CD14-positive monocyte (primary cell): ENCODE measurements around the gene SATL1. TPM values are rescaled to one million over a fixed set of nuclear protein-coding genes. Genes with fewer than 3 reads are reported as not detected.

ENCODE experiments used
- DNase-seq, 3 donors: peaks; one replicate each; pipeline ENCODE4 v3.0.0-alpha.2; 2011 to 2022
- H2AFZ ChIP-seq: 2 replicates; pipeline ENCODE4 v1.6.0; 2012; ENCODE audit warnings: mild to moderate bottlenecking, low read depth, low read length, inconsistent platforms; ENCODE audit not compliant: insufficient read depth, poor library complexity, severe bottlenecking
- H3K27ac ChIP-seq, 2 donors: 1 replicate in 1 of 2; 2 replicates in 1 of 2; pipeline ENCODE4 v1.5.1; 2012 to 2013; ENCODE audit warnings: low read length in 2 of 2, control low read depth in 1 of 2, inconsistent platforms in 1 of 2, low read depth in 1 of 2, mild to moderate bottlenecking in 1 of 2
- H3K27me3 ChIP-seq, 2 donors: one replicate each; pipeline versions ENCODE4 v1.6.0 to v1.6.1; 2011 to 2013; ENCODE audit warnings: low read length in 2 of 2; ENCODE audit not compliant: control insufficient read depth in 2 of 2, insufficient read depth in 2 of 2
- H3K36me3 ChIP-seq, 2 donors: replicated peaks in 1 of 2; 1 replicate in 1 of 2; 2 replicates in 1 of 2; pipeline versions ENCODE4 v1.5.1 to v1.6.1; 2012 to 2013; ENCODE audit warnings: low read length in 2 of 2, control low read depth in 1 of 2, inconsistent platforms in 1 of 2, mild to moderate bottlenecking in 1 of 2; ENCODE audit not compliant: insufficient read depth in 2 of 2, control insufficient read depth in 1 of 2
- H3K4me1 ChIP-seq, 2 donors: 1 replicate in 1 of 2; 2 replicates in 1 of 2; pipeline versions ENCODE4 v1.5.1 to v1.6.1; 2012 to 2013; ENCODE audit warnings: low read length in 2 of 2, control low read depth in 1 of 2, inconsistent platforms in 1 of 2, mild to moderate bottlenecking in 1 of 2, moderate library complexity in 1 of 2; ENCODE audit not compliant: insufficient read depth in 2 of 2, control insufficient read depth in 1 of 2
- H3K4me2 ChIP-seq: replicated peaks from 2 replicates; pipeline ENCODE3; 2012; ENCODE audit warnings: low read length, moderate library complexity, mild to moderate bottlenecking; ENCODE audit not compliant: poor library complexity, severe bottlenecking; ENCODE audit errors: extremely low read depth
- H3K4me3 ChIP-seq, 3 experiments: fragments of 200-600 bp in 1 of 3; sonication (generic) in 1 of 3; replicated peaks in 1 of 3; 1 replicate in 2 of 3; 2 replicates in 1 of 3; pipeline ENCODE4 v1.5.1; 2011 to 2013; ENCODE audit warnings: low read length in 3 of 3, mild to moderate bottlenecking in 3 of 3, control low read depth in 2 of 3, low read depth in 2 of 3, inconsistent platforms in 1 of 3, moderate library complexity in 1 of 3
- H3K79me2 ChIP-seq: 2 replicates; pipeline ENCODE4 v1.6.0; 2012; ENCODE audit warnings: mild to moderate bottlenecking, control low read depth, inconsistent platforms, low read length, moderate library complexity; ENCODE audit not compliant: insufficient read depth
- H3K9ac ChIP-seq: 2 replicates; pipeline ENCODE4 v1.6.0; 2017; ENCODE audit warnings: low read length, mild to moderate bottlenecking; ENCODE audit not compliant: insufficient read depth, poor library complexity, severe bottlenecking
- H3K9me3 ChIP-seq, 2 donors: replicated peaks in 1 of 2; 1 replicate in 1 of 2; 2 replicates in 1 of 2; pipeline versions ENCODE4 v1.5.1 to v1.6.1; 2012 to 2013; ENCODE audit warnings: low read length in 2 of 2, control low read depth in 1 of 2; ENCODE audit not compliant: control insufficient read depth in 1 of 2, insufficient read depth in 1 of 2
- H4K20me1 ChIP-seq: 2 replicates; pipeline ENCODE4 v1.6.0; 2012; ENCODE audit warnings: mild to moderate bottlenecking, low read length, control low read depth, moderate library complexity; ENCODE audit not compliant: insufficient read depth
- H3K27ac Mint-ChIP-seq, 7 donors: one replicate each; pipeline ENCODE4 v1.8.0; 2020; ENCODE audit warnings: mild to moderate bottlenecking in 7 of 7, mixed read lengths in 7 of 7, moderate library complexity in 6 of 7, inconsistent platforms in 2 of 7
- H3K27me3 Mint-ChIP-seq, 3 donors: one replicate each; pipeline ENCODE4 v1.8.0; 2021 to 2022; ENCODE audit warnings: low read depth in 3 of 3, mild to moderate bottlenecking in 3 of 3, mixed read lengths in 3 of 3, moderate library complexity in 3 of 3, inconsistent platforms in 1 of 3
- H3K36me3 Mint-ChIP-seq, 2 donors: one replicate each; pipeline ENCODE4 v1.8.0; 2020; ENCODE audit warnings: mixed read lengths in 2 of 2, inconsistent platforms in 1 of 2, mild to moderate bottlenecking in 1 of 2
- H3K4me1 Mint-ChIP-seq: one replicate; pipeline ENCODE4 v1.8.0; 2020; ENCODE audit warnings: mild to moderate bottlenecking, mixed read lengths
- H3K4me3 Mint-ChIP-seq, 2 donors: one replicate each; pipeline ENCODE4 v1.8.0; 2020; ENCODE audit warnings: mild to moderate bottlenecking in 2 of 2, mixed read lengths in 2 of 2, moderate library complexity in 1 of 2
- H3K9me3 Mint-ChIP-seq, 7 donors: one replicate each; pipeline ENCODE4 v1.8.0; 2020 to 2022; ENCODE audit warnings: mixed read lengths in 7 of 7, mild to moderate bottlenecking in 6 of 7, moderate library complexity in 6 of 7, inconsistent platforms in 2 of 7
- CTCF ChIP-seq: fragments of 200-600 bp; IDR thresholded peaks from one replicate; pipeline ENCODE4 v1.8.0; 2022; ENCODE audit warnings: antibody characterized with exemption, mild to moderate bottlenecking
- WGBS: methylation state at CpG from one replicate; pipeline ENCODE4 v1.1.5; 2013; ENCODE audit warnings: missing lambda C conversion rate; ENCODE audit not compliant: insufficient coverage; 5-methylcytosine and 5-hydroxymethylcytosine counted together
- intact Hi-C, 2 donors: fragments of 100-400 bp; cut with micrococcal nuclease; formaldehyde crosslinking; loops; one replicate each; pipeline versions ENCODE4 v1.15.0 to v1.15.1; 2023
- polyA plus RNA-seq, 3 donors: library from polyadenylated mRNA; depleted of rRNA in 1 of 3; unstranded in 2 of 3; stranded (reverse) in 1 of 3; fragments of 300-500 nt in 2 of 3; fragments of >200 nt in 1 of 3; fragmentation: Illumina TruSeq in 2 of 3; gene quantifications; 1 replicate in 2 of 3; 2 replicates in 1 of 3; pipeline ENCODE4 v1.2.3, GENCODE V29; 2012 to 2021

The SATL1 gene
- polyA plus RNA-seq, 3 donors = not detected

DNA sequence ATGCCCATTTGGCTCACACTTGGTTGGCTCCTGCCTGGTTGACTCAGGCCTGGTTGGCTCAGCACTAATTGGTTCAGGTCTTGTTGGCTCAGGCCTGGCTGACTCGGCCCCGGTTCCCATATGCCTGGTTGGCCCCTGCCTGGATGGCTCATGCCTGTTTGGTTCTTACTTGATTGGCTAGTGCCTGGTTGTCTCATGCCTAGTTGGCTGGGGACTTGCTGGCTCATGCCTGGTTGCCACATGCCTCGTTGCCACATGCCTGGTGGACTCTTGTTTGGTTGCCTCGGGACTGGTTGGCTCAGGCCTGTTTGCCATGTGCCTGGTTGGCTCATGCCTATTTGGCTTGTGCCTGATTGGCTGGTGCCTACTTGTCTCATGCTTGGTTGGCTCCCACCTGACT is 136.2 kb downstream of the SATL1 start:
- Mint-ChIP-seq H3K27me3 (peaks cover 0 to 3% (median 0%) of the 10 kb centered on the region in 3 donors), H3K27ac (no peak overlapping the region), H3K9me3 (peaks cover 0 to 8% (median 1%) of the 10 kb centered on the region in 7 donors), H3K4me1 (peaks cover 2% of the 10 kb centered on the region), H3K36me3 (no peaks in the 10 kb centered on the region), H3K4me3 (no peak overlapping the region)
- intact Hi-C loops = no loop called here
- no peak overlapping the region for H3K9ac ChIP-seq
- H3K4me3 ChIP-seq = no peak overlapping the region
- no peaks in the 10 kb centered on the region for H4K20me1 ChIP-seq
- no peak for DNase-seq
- no peak overlapping the region for H2AFZ ChIP-seq
- H3K27me3 ChIP-seq = no peaks in the 10 kb centered on the region
- H3K79me2 ChIP-seq = no peaks in the 10 kb centered on the region
- no peak overlapping the region for H3K4me2 ChIP-seq
- no peaks in the 10 kb centered on the region for H3K36me3 ChIP-seq
- H3K27ac ChIP-seq = no peak overlapping the region
- WGBS = 90% methylated on average over 4 of the region's 4 CpGs
- TF ChIP-seq CTCF = no peak
- H3K9me3 ChIP-seq = no peaks in the 10 kb centered on the region
- H3K4me1 ChIP-seq = no peaks in the 10 kb centered on the region

GRCh38 chrX:85089321-85089840 is 154.2 kb downstream of the SATL1 start:
- peaks cover 6 to 12% of the 10 kb centered on the region in 2 donors for H3K36me3 ChIP-seq

More at GRCh38 chrX:85089321-85089840, 154.2 kb downstream of the SATL1 start:
- Histone ChIP-seq H3K79me2 (no peaks in the 10 kb centered on the region), H3K27ac (no peak overlapping the region), H4K20me1 (no peaks in the 10 kb centered on the region), H3K9me3 (no peaks in the 10 kb centered on the region), H2AFZ (no peak overlapping the region), H3K4me3 (no peak overlapping the region), H3K4me2 (no peak overlapping the region), H3K9ac (no peak overlapping the region), H3K4me1 (no peaks in the 10 kb centered on the region), H3K27me3 (no peaks in the 10 kb centered on the region)
- WGBS = 91% methylated on average over 5 of the region's 5 CpGs
- Mint-ChIP-seq H3K27me3 (no peaks in the 10 kb centered on the region), H3K4me3 (no peak overlapping the region), H3K27ac (no peak overlapping the region), H3K36me3 (peaks cover 20 to 41% of the 10 kb centered on the region in 2 donors), H3K4me1 (no peaks in the 10 kb centered on the region), H3K9me3 (peaks cover 0 to under 1% (median 0%) of the 10 kb centered on the region in 7 donors)
- intact Hi-C loops = no loop called here
- no peak for TF ChIP-seq CTCF
- DNase-seq = no peak
